ENCODE data around the gene RAI1.

DNA sequence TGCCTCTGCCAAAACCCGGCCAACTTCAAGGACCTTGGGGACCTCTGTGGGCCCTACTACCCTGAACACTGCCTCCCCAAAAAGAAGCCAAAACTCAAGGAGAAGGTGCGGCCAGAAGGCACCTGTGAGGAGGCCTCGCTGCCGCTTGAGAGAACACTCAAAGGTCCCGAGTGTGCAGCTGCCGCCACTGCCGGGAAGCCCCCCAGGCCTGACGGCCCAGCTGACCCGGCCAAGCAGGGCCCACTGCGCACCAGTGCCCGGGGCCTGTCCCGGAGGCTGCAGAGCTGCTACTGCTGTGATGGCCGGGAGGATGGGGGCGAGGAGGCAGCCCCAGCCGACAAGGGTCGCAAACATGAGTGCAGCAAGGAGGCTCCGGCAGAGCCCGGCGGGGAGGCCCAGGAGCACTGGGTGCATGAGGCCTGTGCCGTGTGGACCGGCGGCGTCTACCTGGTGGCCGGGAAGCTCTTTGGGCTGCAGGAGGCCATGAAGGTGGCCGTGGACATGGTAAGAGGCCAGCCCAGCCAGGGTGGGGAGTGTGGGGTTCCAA is 116.8 kb downstream of the RAI1 start:
- TF ChIP-seq, protein P1, sequence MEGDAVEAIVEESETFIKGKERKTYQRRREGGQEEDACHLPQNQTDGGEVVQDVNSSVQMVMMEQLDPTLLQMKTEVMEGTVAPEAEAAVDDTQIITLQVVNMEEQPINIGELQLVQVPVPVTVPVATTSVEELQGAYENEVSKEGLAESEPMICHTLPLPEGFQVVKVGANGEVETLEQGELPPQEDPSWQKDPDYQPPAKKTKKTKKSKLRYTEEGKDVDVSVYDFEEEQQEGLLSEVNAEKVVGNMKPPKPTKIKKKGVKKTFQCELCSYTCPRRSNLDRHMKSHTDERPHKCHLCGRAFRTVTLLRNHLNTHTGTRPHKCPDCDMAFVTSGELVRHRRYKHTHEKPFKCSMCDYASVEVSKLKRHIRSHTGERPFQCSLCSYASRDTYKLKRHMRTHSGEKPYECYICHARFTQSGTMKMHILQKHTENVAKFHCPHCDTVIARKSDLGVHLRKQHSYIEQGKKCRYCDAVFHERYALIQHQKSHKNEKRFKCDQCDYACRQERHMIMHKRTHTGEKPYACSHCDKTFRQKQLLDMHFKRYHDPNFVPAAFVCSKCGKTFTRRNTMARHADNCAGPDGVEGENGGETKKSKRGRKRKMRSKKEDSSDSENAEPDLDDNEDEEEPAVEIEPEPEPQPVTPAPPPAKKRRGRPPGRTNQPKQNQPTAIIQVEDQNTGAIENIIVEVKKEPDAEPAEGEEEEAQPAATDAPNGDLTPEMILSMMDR (IDR thresholded peaks at IDR 0.05) = no peak
- no peak for TF ChIP-seq PBX3 (IDR thresholded peaks at IDR 0.05)
- TF ChIP-seq MYC (IDR thresholded peaks at IDR 0.05; ENCODE audit: borderline replicate concordance, low read length) = no peak
- TF ChIP-seq BHLHE40 (IDR thresholded peaks at IDR 0.05; ENCODE audit: low read depth, low read length) = no peak
- TF ChIP-seq, protein P2, sequence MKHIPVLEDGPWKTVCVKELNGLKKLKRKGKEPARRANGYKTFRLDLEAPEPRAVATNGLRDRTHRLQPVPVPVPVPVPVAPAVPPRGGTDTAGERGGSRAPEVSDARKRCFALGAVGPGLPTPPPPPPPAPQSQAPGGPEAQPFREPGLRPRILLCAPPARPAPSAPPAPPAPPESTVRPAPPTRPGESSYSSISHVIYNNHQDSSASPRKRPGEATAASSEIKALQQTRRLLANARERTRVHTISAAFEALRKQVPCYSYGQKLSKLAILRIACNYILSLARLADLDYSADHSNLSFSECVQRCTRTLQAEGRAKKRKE (CRISPR knock-in tag; IDR thresholded peaks at IDR 0.05; ENCODE audit: low read depth) = no peak
- no peak for TF ChIP-seq EP300 (IDR thresholded peaks at IDR 0.05)
- no peak for TF ChIP-seq POLR2A (IDR thresholded peaks at IDR 0.05; ENCODE audit: low read length)
- TF ChIP-seq, protein P3, sequence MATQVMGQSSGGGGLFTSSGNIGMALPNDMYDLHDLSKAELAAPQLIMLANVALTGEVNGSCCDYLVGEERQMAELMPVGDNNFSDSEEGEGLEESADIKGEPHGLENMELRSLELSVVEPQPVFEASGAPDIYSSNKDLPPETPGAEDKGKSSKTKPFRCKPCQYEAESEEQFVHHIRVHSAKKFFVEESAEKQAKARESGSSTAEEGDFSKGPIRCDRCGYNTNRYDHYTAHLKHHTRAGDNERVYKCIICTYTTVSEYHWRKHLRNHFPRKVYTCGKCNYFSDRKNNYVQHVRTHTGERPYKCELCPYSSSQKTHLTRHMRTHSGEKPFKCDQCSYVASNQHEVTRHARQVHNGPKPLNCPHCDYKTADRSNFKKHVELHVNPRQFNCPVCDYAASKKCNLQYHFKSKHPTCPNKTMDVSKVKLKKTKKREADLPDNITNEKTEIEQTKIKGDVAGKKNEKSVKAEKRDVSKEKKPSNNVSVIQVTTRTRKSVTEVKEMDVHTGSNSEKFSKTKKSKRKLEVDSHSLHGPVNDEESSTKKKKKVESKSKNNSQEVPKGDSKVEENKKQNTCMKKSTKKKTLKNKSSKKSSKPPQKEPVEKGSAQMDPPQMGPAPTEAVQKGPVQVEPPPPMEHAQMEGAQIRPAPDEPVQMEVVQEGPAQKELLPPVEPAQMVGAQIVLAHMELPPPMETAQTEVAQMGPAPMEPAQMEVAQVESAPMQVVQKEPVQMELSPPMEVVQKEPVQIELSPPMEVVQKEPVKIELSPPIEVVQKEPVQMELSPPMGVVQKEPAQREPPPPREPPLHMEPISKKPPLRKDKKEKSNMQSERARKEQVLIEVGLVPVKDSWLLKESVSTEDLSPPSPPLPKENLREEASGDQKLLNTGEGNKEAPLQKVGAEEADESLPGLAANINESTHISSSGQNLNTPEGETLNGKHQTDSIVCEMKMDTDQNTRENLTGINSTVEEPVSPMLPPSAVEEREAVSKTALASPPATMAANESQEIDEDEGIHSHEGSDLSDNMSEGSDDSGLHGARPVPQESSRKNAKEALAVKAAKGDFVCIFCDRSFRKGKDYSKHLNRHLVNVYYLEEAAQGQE (IDR thresholded peaks at IDR 0.05) = no peak
- TF ChIP-seq ZNF302 (CRISPR knock-in tag; IDR thresholded peaks at IDR 0.05) = no peak
- TF ChIP-seq CHD2 (IDR thresholded peaks at IDR 0.05; ENCODE audit: low read length, partially characterized antibody) = no peak
- no peak for TF ChIP-seq JUNB (IDR thresholded peaks at IDR 0.05)
- no peak for TF ChIP-seq MAZ (IDR thresholded peaks at IDR 0.05; ENCODE audit: borderline replicate concordance, low read depth, low read length)

All from A549 (cell line).